ENCODE data around the gene SH3GLB1. TPM values are rescaled to one million over a fixed set of nuclear protein-coding genes. Genes with fewer than 3 reads are reported as not detected.

The SH3GLB1 gene
- total RNA-seq, 2 experiments from 2014 or later = 45.0 to 45.5 TPM

- no peak for DNase-seq
- Mint-ChIP-seq H3K4me1 (ENCODE audit: low read depth) (peaks cover 15% of the 10 kb centered on the region), H3K9me3 (no peaks in the 10 kb centered on the region), H3K36me3 (ENCODE audit: low read depth) (no peaks in the 10 kb centered on the region), H3K4me3 (no peak overlapping the region), H3K27me3 (ENCODE audit: low read depth) (no peaks in the 10 kb centered on the region), H3K27ac (no peak overlapping the region)
- CTCF ChIA-PET = interaction anchor here (0.9 to 1.1 kb wide), 2 partner anchors 26 to 72 kb away, joined by 3 read pairs; partner anchors contain the start of gene SH3GLB1
- intact Hi-C loops (cut with micrococcal nuclease) = no loop called here
Observed at GRCh38 chr1:86776108-86776507, 71.7 kb downstream of the SH3GLB1 start.

DNA sequence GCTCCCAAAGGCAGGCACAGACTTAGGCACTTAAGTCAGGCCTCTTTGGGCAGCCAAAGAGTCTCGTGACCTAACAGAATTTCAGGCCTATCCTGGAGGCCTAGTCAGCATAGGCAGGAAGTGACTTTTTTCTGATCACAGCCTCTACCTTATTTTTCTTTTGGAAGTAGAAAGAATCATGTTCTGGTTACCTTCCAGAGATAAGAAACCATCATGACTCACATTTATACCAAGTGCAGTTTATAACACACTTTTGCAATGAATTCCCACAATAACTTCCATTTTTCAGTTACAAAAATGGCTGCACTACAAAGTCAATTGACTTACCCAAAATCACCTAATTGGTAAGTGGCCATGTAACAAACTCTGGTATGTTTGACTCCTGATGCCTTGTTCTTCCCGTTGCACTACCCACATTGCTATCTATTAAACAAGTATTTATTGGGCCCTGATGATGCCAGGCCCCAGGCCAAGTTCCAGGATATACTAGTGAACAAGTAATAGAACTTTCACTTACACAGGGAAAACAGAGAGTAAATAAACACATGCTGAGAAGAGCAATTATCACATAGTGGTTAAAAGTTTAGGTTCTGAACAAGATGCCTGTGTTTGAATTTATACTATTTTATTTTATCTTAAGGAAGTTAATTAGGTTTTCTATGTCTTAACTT, 74.3 kb downstream of the SH3GLB1 start:
- CTCF ChIA-PET = interaction anchor here (0.9 to 1.0 kb wide), 2 partner anchors 14 to 307 kb away, joined by 3 read pairs; no protein-coding TSS in a partner anchor
- peaks cover 10% of the 10 kb centered on the region for H3K4me1 Mint-ChIP-seq (ENCODE audit: low read depth)
- no peak for DNase-seq
- H3K36me3 Mint-ChIP-seq (ENCODE audit: low read depth) = no peaks in the 10 kb centered on the region
- no peaks in the 10 kb centered on the region for H3K27me3 Mint-ChIP-seq (ENCODE audit: low read depth)
- H3K27ac Mint-ChIP-seq = no peak overlapping the region
- no peaks in the 10 kb centered on the region for H3K9me3 Mint-ChIP-seq
- intact Hi-C loops (cut with micrococcal nuclease) = no loop called here
- H3K4me3 Mint-ChIP-seq = no peak overlapping the region

- H3K27me3 Mint-ChIP-seq (ENCODE audit: low read depth) = no peaks in the 10 kb centered on the region
- CTCF ChIA-PET = interaction anchor here (0.6 to 0.7 kb wide), 2 partner anchors 200 to 1084 kb away, joined by 4 to 6 read pairs; no protein-coding TSS in a partner anchor
- no peaks in the 10 kb centered on the region for H3K36me3 Mint-ChIP-seq (ENCODE audit: low read depth)
- no peaks in the 10 kb centered on the region for H3K9me3 Mint-ChIP-seq
- H3K4me1 Mint-ChIP-seq (ENCODE audit: low read depth) = peaks cover 1% of the 10 kb centered on the region
- H3K4me3 Mint-ChIP-seq = no peak overlapping the region
- intact Hi-C loops (cut with micrococcal nuclease) = no loop called here
- no peak for DNase-seq
- H3K27ac Mint-ChIP-seq = no peak overlapping the region
Observed at GRCh38 chr1:86779308-86780191, 75.2 kb downstream of the SH3GLB1 start.

GRCh38 chr1:86782482-86782881, 78.1 kb downstream of the SH3GLB1 start:
- H3K27ac Mint-ChIP-seq = no peak overlapping the region
- DNase-seq = no peak
- H3K36me3 Mint-ChIP-seq (ENCODE audit: low read depth) = no peaks in the 10 kb centered on the region
- no peaks in the 10 kb centered on the region for H3K4me1 Mint-ChIP-seq (ENCODE audit: low read depth)
- H3K9me3 Mint-ChIP-seq = no peaks in the 10 kb centered on the region
- no peak overlapping the region for H3K4me3 Mint-ChIP-seq
- H3K27me3 Mint-ChIP-seq (ENCODE audit: low read depth) = no peaks in the 10 kb centered on the region
- CTCF ChIA-PET = no interaction called here
- intact Hi-C loops (cut with micrococcal nuclease) = no loop called here

DNA sequence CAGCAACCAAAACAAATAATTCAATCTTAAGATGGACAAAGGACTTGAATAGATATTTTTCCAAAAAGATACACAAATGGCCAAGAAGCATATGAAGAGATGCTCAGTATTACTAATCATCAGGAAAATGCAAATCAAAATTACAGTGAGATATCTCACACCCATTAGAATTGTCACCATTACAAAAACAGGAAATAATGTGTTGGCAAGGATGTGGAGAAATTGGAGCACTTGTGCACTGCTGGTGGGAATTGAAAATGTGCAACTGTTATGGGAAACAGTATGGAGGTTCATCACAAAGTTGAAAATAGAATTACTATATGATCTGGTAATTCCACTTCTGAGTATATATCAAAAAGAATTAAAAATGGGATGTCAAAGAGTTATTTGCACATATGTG, 83.2 kb downstream of the SH3GLB1 start:
- H3K4me1 Mint-ChIP-seq (ENCODE audit: low read depth) = no peaks in the 10 kb centered on the region
- no peak overlapping the region for H3K4me3 Mint-ChIP-seq
- CTCF ChIA-PET = interaction anchor here (0.7 kb wide), 2 partner anchors 12 to 468 kb away, joined by 3 to 4 read pairs; no protein-coding TSS in a partner anchor
- DNase-seq = no peak
- no peaks in the 10 kb centered on the region for H3K36me3 Mint-ChIP-seq (ENCODE audit: low read depth)
- intact Hi-C loops (cut with micrococcal nuclease) = no loop called here
- H3K27ac Mint-ChIP-seq = no peak overlapping the region
- no peaks in the 10 kb centered on the region for H3K27me3 Mint-ChIP-seq (ENCODE audit: low read depth)
- H3K9me3 Mint-ChIP-seq = no peaks in the 10 kb centered on the region

- no peak overlapping the region for H3K4me3 Mint-ChIP-seq
- no peaks in the 10 kb centered on the region for H3K36me3 Mint-ChIP-seq (ENCODE audit: low read depth)
- CTCF ChIA-PET = no interaction called here
- no peak overlapping the region for H3K27ac Mint-ChIP-seq
- no peak for DNase-seq
- intact Hi-C loops (cut with micrococcal nuclease) = no loop called here
- H3K27me3 Mint-ChIP-seq (ENCODE audit: low read depth) = no peaks in the 10 kb centered on the region
- H3K4me1 Mint-ChIP-seq (ENCODE audit: low read depth) = no peaks in the 10 kb centered on the region
- H3K9me3 Mint-ChIP-seq = no peaks in the 10 kb centered on the region
Observed at GRCh38 chr1:86788300-86789206, 84.2 kb downstream of the SH3GLB1 start.

DNA sequence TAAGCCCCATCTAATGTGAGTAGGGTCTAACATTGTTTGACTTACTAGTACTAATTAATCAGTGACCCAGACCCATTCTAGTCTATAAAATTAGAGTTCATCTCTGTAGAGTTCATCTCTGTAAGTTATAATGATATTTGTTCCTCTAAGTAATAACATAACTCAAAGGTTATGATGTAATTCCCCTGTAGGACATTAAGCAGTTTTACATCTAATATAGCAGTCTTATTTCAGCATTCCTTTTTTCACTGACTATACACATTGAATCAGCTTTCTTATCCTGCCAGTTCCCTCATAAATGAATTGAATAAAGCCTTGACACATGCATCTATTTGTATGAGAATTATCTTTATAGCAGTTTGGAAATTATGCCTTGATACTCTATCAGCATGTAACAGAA, 90.9 kb downstream of the SH3GLB1 start:
- H3K27ac Mint-ChIP-seq = no peak overlapping the region
- no peak for DNase-seq
- no peaks in the 10 kb centered on the region for H3K9me3 Mint-ChIP-seq
- H3K27me3 Mint-ChIP-seq (ENCODE audit: low read depth) = no peaks in the 10 kb centered on the region
- no peak overlapping the region for H3K4me3 Mint-ChIP-seq
- no peaks in the 10 kb centered on the region for H3K4me1 Mint-ChIP-seq (ENCODE audit: low read depth)
- intact Hi-C loops (cut with micrococcal nuclease) = no loop called here
- CTCF ChIA-PET = no interaction called here
- no peaks in the 10 kb centered on the region for H3K36me3 Mint-ChIP-seq (ENCODE audit: low read depth)

Other genes with a start within 250 kb of the SH3GLB1 start
- gene CLCA1, start 235.6 kb upstream of the SH3GLB1 start, total RNA-seq = not detected
- gene CLCA4, start 157.5 kb upstream of the SH3GLB1 start, total RNA-seq = not detected
- gene SELENOF, start 209.6 kb downstream of the SH3GLB1 start, total RNA-seq = 100 to 1,000 TPM; 111 to 115 TPM
- 10 to 100 TPM; 11.3 to 15.5 TPM for gene HS2ST1, start 210.1 kb downstream of the SH3GLB1 start, total RNA-seq